ENCODE results near the gene AKT2. TPM values are rescaled to one million over a fixed set of nuclear protein-coding genes. Genes with fewer than 3 reads are reported as not detected.
A peak's percentile ranks its signal among the peaks of the same experiment; 100 is the strongest.

Gene AKT2
- total RNA-seq, 1 donor from 2014 or later: 31.0 TPM

- DNase-seq (ENCODE audit: low read depth in 2 of 2): no peak
Observed at GRCh38 chr19:40274585-40275544, 10.3 kb downstream of the AKT2 start.

- DNase-seq (ENCODE audit: low read depth in 2 of 2): no peak
Observed at GRCh38 chr19:40273469-40274360, 11.4 kb downstream of the AKT2 start.

- no peak for DNase-seq (ENCODE audit: low read depth in 2 of 2)
Observed at GRCh38 chr19:40272261-40272660, 12.9 kb downstream of the AKT2 start.

- DNase-seq (ENCODE audit: low read depth in 2 of 2): no peak
Observed at GRCh38 chr19:40271706-40272105, 13.4 kb downstream of the AKT2 start.

GRCh38 chr19:40270362-40271089 lies 14.6 kb downstream of the AKT2 start:
- DNase-seq (ENCODE audit: low read depth in 2 of 2): peak in 1 of 2 donors; percentile 18

GRCh38 chr19:40269216-40269940 lies 15.8 kb downstream of the AKT2 start:
- DNase-seq (ENCODE audit: low read depth in 2 of 2): no peak

- DNase-seq (ENCODE audit: low read depth in 2 of 2): no peak
Observed at GRCh38 chr19:40267601-40267997, 17.5 kb downstream of the AKT2 start.

GRCh38 chr19:40266912-40267600 lies 18.1 kb downstream of the AKT2 start:
- DNase-seq (ENCODE audit: low read depth in 2 of 2): no peak

GRCh38 chr19:40266119-40266518 lies 19.0 kb downstream of the AKT2 start:
- no peak for DNase-seq (ENCODE audit: low read depth in 2 of 2)

- DNase-seq (ENCODE audit: low read depth in 2 of 2): no peak
Observed at GRCh38 chr19:40265763-40266099, 19.4 kb downstream of the AKT2 start.

GRCh38 chr19:40265055-40265762 lies 19.9 kb downstream of the AKT2 start:
- no peak for DNase-seq (ENCODE audit: low read depth in 2 of 2)

GRCh38 chr19:40264314-40265054 lies 20.7 kb downstream of the AKT2 start:
- no peak for DNase-seq (ENCODE audit: low read depth in 2 of 2)

GRCh38 chr19:40263440-40264313 lies 21.5 kb downstream of the AKT2 start:
- DNase-seq (ENCODE audit: low read depth in 2 of 2): no peak

GRCh38 chr19:40262422-40262821 lies 22.7 kb downstream of the AKT2 start:
- no peak for DNase-seq (ENCODE audit: low read depth in 2 of 2)

- DNase-seq (ENCODE audit: low read depth in 2 of 2): no peak
Observed at GRCh38 chr19:40261631-40262030, 23.5 kb downstream of the AKT2 start.

GRCh38 chr19:40257096-40257517 lies 28.0 kb downstream of the AKT2 start:
- no peak for DNase-seq (ENCODE audit: low read depth in 2 of 2)

- no peak for DNase-seq (ENCODE audit: low read depth in 2 of 2)
Observed at GRCh38 chr19:40256512-40256911, 28.6 kb downstream of the AKT2 start.

GRCh38 chr19:40255619-40256166 lies 29.5 kb downstream of the AKT2 start:
- no peak for DNase-seq (ENCODE audit: low read depth in 2 of 2)
